NCI-H1092 (cell line): ENCODE measurements around the gene FER1L5.

ENCODE experiments used
- DNase-seq: peaks from one replicate; lab custom pipeline; 2025; lab: John Stamatoyannopoulos, UW

Gene FER1L5

GRCh38 chr2:96751800-96752199 lies 109.2 kb downstream of the FER1L5 start:
- no peak for DNase-seq

GRCh38 chr2:96753661-96754282 lies 111.2 kb downstream of the FER1L5 start:
- no peak for DNase-seq

GRCh38 chr2:96754317-96754716 lies 111.8 kb downstream of the FER1L5 start:
- no peak for DNase-seq
